Astrocyte (in vitro differentiated cells and primary cell): Measurements from ENCODE around the gene CA7.

Experiments
- CTCF ChIP-seq: IDR thresholded peaks from 2 replicates; pipeline ENCODE4 v1.5.1; 2011; ENCODE audit warnings: low read depth, mild to moderate bottlenecking, inconsistent platforms, low read length, moderate library complexity; ENCODE audit not compliant: insufficient read depth
- EZH2 ChIP-seq: IDR thresholded peaks from 2 replicates; pipeline ENCODE4 v1.6.1; 2012; ENCODE audit warnings: mild to moderate bottlenecking, low read length, inconsistent platforms; ENCODE audit not compliant: insufficient read depth

GRCh38 chr16:66853261-66854139, 9.3 kb downstream of the CA7 start:
- TF ChIP-seq CTCF (no peak), EZH2 (no peak)
